GM18873 (cell line): ENCODE results near the gene SENP5.
A peak's percentile ranks its signal among the peaks of the same experiment; 100 is the strongest.
"Not testable (repeated sequence)": the region's sequence is repeated elsewhere in the genome, so short reads cannot be mapped to it uniquely, and the experiment has no call there.

Experiments
- ATAC-seq: cut with Tn5 transposase; IDR thresholded peaks from one replicate; pipeline ENCODE4 v1.9.1; 2021; ENCODE audit warnings: mild to moderate bottlenecking, moderate library complexity, moderate number of reproducible peaks; ENCODE audit not compliant: unreplicated experiment, low FRiP score

Gene SENP5

DNA sequence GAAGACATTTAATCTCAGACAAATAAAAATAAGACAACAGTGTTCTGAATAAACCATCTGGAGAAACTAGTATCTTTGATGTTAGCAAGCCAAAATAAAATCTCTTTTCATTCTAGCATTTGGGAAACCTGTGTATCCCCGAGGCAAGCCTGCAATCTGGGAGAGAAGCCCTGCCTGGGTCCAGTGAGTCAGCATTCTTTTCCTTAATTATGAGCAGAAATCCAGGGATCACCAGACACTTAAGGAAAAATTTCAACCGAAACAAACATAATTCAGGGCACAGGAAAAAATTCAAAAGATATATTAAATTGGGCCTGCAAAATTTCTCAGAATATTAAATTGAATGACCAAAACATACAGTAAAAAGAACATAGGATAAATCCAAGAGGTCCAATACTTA, 70.4 kb downstream of the SENP5 start:
- ATAC-seq, result no peak

DNA sequence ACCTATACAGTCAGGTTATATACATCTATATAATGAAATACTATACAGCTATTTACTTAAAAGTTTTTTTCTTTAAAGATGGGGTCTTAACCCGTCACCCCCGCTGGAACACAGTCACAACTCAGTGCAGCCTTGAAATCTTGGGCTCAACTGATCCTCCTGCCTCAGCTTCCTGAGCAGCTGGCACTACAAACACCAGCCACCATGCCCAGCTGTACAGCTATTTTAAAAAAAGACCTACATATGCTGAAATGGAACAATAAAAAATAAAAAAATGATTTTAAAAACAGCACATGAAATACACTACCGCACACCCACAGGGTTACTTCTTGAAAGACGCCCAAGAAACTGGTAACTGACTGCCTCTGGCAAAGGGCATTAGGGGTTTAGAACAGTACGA, 70.9 kb downstream of the SENP5 start:
- ATAC-seq, result no peak

GRCh38 chr3:196941729-196942225, 74.1 kb downstream of the SENP5 start:
- ATAC-seq, result peak; percentile 20

DNA sequence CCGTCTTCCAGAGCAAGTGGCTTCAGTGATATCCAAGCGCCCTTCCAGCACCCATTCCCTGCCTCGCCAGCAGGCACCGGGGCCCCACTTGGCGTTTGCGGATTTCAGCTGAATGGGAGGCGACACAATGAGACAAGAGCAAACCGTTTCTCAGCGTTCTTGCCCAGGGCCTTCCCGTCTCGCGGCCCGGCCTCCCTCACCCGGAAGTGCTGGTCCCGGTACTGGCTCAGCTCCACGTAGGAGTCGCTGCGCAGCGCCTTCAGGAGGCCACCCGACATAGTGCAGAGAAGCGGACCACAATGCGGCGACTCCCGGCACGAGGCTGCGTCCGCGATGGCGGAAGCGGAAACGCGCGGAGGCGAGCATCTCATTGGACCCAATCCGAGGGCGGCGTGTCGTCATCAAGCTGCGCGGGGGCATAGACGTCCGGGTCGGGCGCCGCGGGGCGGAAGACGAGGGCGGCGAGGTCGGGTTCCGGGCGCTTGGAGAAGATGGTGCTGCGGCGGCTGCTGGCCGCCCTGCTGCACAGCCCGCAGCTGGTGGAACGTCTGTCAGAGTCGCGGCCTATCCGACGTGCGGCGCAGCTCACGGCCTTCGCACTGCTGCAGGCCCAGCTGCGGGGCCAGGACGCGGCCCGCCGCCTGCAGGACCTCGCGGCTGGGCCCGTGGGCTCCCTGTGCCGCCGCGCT, 74.7 kb downstream of the SENP5 start, which contains the start of gene NCBP2:
NCBP2 (minus strand) TSS at position 303 of the 689 bp plus-strand sequence; CDS start at position 278, 25 bp downstream.
- ATAC-seq, result peak; percentile 86

DNA sequence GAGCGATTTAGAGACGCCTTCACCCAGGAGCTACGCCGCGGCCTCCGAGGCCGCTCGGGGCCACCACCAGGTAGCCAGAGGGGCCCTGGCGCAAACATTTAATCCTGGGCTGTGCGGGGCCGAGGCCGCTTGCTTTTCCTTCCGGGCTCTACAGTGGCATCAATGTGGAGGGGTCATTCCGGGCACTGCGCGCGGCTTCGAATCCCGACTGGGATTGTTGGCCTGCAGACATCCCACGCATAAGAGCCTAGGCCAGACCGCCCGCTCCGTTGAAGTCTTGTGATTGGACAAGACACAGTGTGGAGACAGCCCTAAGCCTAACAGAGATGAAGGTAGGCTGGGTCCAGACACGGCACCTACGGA, 75.2 kb downstream of the SENP5 start:
- ATAC-seq, result peak; percentile 11

GRCh38 chr3:196944037-196944790, 76.5 kb downstream of the SENP5 start:
- not testable (repeated sequence) for ATAC-seq

GRCh38 chr3:196947136-196947859, 79.6 kb downstream of the SENP5 start:
- no peak for ATAC-seq

DNA sequence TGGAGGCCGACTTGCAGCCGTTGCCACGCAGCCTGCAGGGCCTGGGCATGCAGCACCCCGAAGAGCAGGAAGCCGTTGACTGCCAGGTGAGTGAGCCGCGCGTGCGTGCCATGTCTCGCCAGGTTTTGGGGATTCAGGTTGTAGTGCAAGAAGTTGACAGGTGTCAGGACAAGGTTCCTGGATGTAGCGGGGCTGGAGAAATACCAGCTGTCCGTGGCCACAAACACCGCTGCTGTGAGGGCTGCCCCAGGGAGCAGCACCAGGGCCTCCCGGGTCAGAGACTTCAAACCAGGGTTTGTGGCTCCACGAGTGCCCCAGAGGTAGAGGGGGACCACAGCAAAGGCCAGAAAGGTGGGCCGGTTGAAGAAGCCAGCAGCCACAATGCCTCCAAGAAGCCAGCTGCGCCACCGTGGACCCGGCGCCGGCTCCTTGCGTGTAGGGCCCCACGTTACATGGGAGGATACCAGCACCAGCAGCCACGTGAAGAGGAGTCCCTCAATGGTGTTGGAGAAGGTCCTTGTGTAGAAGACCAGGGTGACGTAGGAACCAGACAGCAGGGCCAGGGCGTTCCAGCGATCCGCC, 80.2 kb downstream of the SENP5 start:
- no peak for ATAC-seq

GRCh38 chr3:196948442-196949284, 80.9 kb downstream of the SENP5 start:
- ATAC-seq, result no peak

- ATAC-seq, result no peak
These were observed 81.5 kb downstream of the SENP5 start for GRCh38 chr3:196949285-196949619.

DNA sequence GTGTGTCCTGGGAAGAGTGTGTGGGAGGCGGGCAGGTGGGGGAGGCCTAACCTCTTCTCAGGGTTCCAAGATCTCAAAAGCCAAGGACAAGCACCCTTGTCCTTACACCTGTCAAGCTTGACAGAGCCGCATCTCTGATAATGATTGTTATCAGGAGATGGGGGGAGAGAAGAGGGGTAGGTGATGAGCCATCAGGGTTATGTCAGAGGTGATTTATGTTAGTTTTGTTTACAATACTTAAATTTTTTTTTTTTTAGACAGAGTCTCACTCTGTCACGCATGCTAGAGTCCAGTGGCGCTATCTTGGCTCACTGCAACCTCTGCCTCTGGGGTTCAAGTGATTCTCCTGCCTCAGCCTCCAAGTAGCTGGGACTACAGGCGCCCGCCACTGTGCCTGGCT, 82.0 kb downstream of the SENP5 start:
- ATAC-seq, result no peak

DNA sequence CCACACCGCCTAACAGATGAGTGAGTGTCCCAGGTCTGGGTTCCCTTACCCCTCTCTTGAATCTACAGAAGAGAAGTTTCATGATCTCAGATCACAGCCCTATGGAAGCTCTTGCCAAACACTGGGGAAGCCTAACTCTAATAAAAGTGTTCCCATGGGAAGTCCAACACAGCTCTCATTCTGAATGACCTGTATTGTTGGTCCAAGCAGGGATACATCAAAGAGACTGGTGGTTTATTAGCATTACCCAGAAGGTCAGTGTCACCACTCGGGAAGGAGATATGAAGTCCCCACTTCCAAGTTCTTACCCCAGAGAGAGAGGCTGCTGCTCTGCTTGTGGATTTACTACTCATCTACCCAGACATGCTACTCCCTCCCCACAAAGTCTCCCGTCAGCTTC, 83.7 kb downstream of the SENP5 start:
- ATAC-seq, result no peak

DNA sequence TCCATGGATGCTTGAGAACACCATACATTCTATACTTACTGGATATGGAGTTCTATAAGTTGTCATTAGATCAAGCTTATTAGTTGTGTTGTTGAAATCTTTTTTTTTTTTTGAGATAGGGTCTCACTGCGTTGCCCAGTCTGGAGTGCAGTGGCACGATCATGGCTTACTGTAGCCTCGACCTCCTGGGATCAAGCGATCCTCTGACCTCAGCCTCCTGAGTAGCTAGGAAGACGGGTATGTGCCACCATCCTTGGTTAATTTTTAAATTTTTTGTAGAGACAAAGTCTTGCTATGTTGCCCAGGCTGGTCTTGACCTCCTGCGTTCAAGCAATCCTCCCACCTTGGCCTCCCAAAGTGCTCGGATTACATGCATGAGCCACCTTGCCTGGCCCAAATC, 87.1 kb downstream of the SENP5 start:
- ATAC-seq, result no peak

GRCh38 chr3:196962108-196962929, 94.6 kb downstream of the SENP5 start:
- no peak for ATAC-seq

GRCh38 chr3:196962930-196963630, 95.4 kb downstream of the SENP5 start:
- ATAC-seq, result no peak

GRCh38 chr3:196963631-196963953, 95.9 kb downstream of the SENP5 start:
- no peak for ATAC-seq

GRCh38 chr3:196965112-196965803, 97.5 kb downstream of the SENP5 start:
- ATAC-seq, result no peak

- no peak for ATAC-seq
These were observed 98.1 kb downstream of the SENP5 start for GRCh38 chr3:196965804-196966173.
